MM.1S (cell line): Measurements from ENCODE around the gene OR2L3.

Experiments
- DNase-seq: peaks from one replicate; pipeline ENCODE4 v3.0.0-alpha.2; 2015
- H2AFZ ChIP-seq: fragments of 300-600 bp; sonication (generic); 2 replicates; pipeline ENCODE4 v1.6.0; 2016; ENCODE audit warnings: antibody characterized with exemption, low read length
- H3F3A ChIP-seq: fragments of 300-600 bp; sonication (generic); 2 replicates; pipeline ENCODE4 v1.6.1; 2016; ENCODE audit warnings: mild to moderate bottlenecking, antibody characterized with exemption, low read length, moderate library complexity, mixed read lengths; ENCODE audit not compliant: insufficient read depth
- H3K27ac ChIP-seq: fragments of 300-600 bp; sonication (generic); 2 replicates; pipeline ENCODE4 v1.5.1; 2016; ENCODE audit warnings: mild to moderate bottlenecking, low read length
- H3K27me3 ChIP-seq: fragments of 300-600 bp; sonication (generic); replicated peaks from 2 replicates; pipeline ENCODE4 v1.6.0; 2016; ENCODE audit warnings: low read length; ENCODE audit not compliant: insufficient read depth
- H3K36me3 ChIP-seq: fragments of 300-600 bp; sonication (generic); replicated peaks from 2 replicates; pipeline ENCODE4 v1.6.1; 2016; ENCODE audit warnings: mild to moderate bottlenecking, low read length, mixed read lengths; ENCODE audit not compliant: insufficient read depth
- H3K4me1 ChIP-seq: fragments of 300-600 bp; sonication (generic); 2 replicates; pipeline ENCODE4 v1.6.1; 2016; ENCODE audit warnings: low read length, mixed read lengths
- H3K4me2 ChIP-seq: fragments of 300-600 bp; sonication (generic); 2 replicates; pipeline ENCODE4 v1.6.0; 2016; ENCODE audit warnings: low read depth, low read length
- H3K4me3 ChIP-seq: fragments of 300-600 bp; sonication (generic); 2 replicates; pipeline ENCODE4 v1.5.1; 2016; ENCODE audit warnings: low read length, mixed read lengths
- H3K79me2 ChIP-seq: fragments of 300-600 bp; sonication (generic); 2 replicates; pipeline ENCODE4 v1.6.1; 2016; ENCODE audit warnings: mixed run types, low read length, mixed read lengths
- H3K9ac ChIP-seq: fragments of 300-600 bp; sonication (generic); 2 replicates; pipeline ENCODE4 v1.6.1; 2016; ENCODE audit warnings: low read length, mixed read lengths
- H3K9me2 ChIP-seq: fragments of 300-600 bp; sonication (generic); replicated peaks from 2 replicates; pipeline ENCODE4 v1.6.1; 2016; ENCODE audit warnings: mild to moderate bottlenecking, low read length, mixed read lengths; ENCODE audit not compliant: insufficient read depth
- H3K9me3 ChIP-seq: fragments of 300-600 bp; sonication (generic); replicated peaks from 2 replicates; pipeline ENCODE4 v1.6.1; 2016; ENCODE audit warnings: mild to moderate bottlenecking, low read length, mixed read lengths; ENCODE audit not compliant: insufficient read depth
- H4K20me1 ChIP-seq: fragments of 300-600 bp; sonication (generic); 2 replicates; pipeline ENCODE4 v1.6.1; 2016; ENCODE audit warnings: mild to moderate bottlenecking, low read length, moderate library complexity, mixed read lengths; ENCODE audit not compliant: insufficient read depth
- CTCF ChIP-seq: fragments of 300-600 bp; sonication (generic); IDR thresholded peaks from 2 replicates; pipeline ENCODE4 v1.5.1; 2016; ENCODE audit warnings: antibody characterized with exemption, low read length, mixed read lengths
- EZH2 ChIP-seq: fragments of 300-600 bp; sonication (generic); optimal IDR thresholded peaks from 2 replicates; pipeline ENCODE3; 2017; ENCODE audit warnings: low read depth, mild to moderate bottlenecking, antibody characterized with exemption, low read length, mixed read lengths
- EZH2phosphoT487 ChIP-seq: fragments of 300-600 bp; sonication (generic); IDR thresholded peaks from 2 replicates; pipeline ENCODE4 v1.6.1; 2018; ENCODE audit warnings: antibody characterized with exemption, low read length

The OR2L3 gene

GRCh38 chr1:248015803-248016202 lies 30.8 kb upstream of the OR2L3 start:
- Histone ChIP-seq H3K9me2 (no peaks in the 10 kb centered on the region), H3K9ac (no peak overlapping the region), H3K4me2 (no peak overlapping the region), H3K27me3 (no peaks in the 10 kb centered on the region), H3K36me3 (no peaks in the 10 kb centered on the region), H3F3A (no peaks in the 10 kb centered on the region), H3K27ac (no peak overlapping the region), H3K4me1 (no peaks in the 10 kb centered on the region), H4K20me1 (no peaks in the 10 kb centered on the region), H3K4me3 (no peak overlapping the region), H3K79me2 (no peaks in the 10 kb centered on the region), H3K9me3 (no peaks in the 10 kb centered on the region), H2AFZ (no peak overlapping the region)
- TF ChIP-seq EZH2phosphoT487 (no peak), EZH2 (no peak), CTCF (no peak)
- DNase-seq, result no peak

- H3K27ac ChIP-seq, result no peak within 1 kb of the TSS
- no peaks in the 10 kb centered on the region for H3K36me3 ChIP-seq
- no peaks in the 10 kb centered on the region for H4K20me1 ChIP-seq
- DNase-seq, result no peak
- no peak within 1 kb of the TSS for H2AFZ ChIP-seq
- no peak for TF ChIP-seq EZH2phosphoT487
- TF ChIP-seq CTCF, result no peak
- no peak for TF ChIP-seq EZH2
- H3K79me2 ChIP-seq, result no peaks in the 10 kb centered on the region
- no peak within 1 kb of the TSS for H3K4me2 ChIP-seq
- H3K4me3 ChIP-seq, result no peak within 1 kb of the TSS
- no peaks in the 10 kb centered on the region for H3K4me1 ChIP-seq
- no peaks in the 10 kb centered on the region for H3K9me3 ChIP-seq
- no peak within 1 kb of the TSS for H3K9ac ChIP-seq
- H3K27me3 ChIP-seq, result no peaks in the 10 kb centered on the region
- H3F3A ChIP-seq, result no peaks in the 10 kb centered on the region
- no peaks in the 10 kb centered on the region for H3K9me2 ChIP-seq
Observed at GRCh38 chr1:248029770-248030169, 16.9 kb upstream of the OR2L3 start, which contains the start of gene OR2L2. Gene OR2L2 (plus strand): TSS chr1:248030070. CDS start chr1:248038268, 8,198 bp downstream.

GRCh38 chr1:248045209-248045608 lies 1.4 kb upstream of the OR2L3 start:
- H3K9ac ChIP-seq, result no peak overlapping the region
- peak overlapping the region; percentile 43 for H3K4me3 ChIP-seq
- H2AFZ ChIP-seq, result peak overlapping the region; percentile 17
- H3K4me2 ChIP-seq, result peak overlapping the region; percentile 57
- peaks cover 4% of the 10 kb centered on the region; the same call in 1 of the 2 replicates for H3K4me1 ChIP-seq
- no peaks in the 10 kb centered on the region for H3K36me3 ChIP-seq
- no peaks in the 10 kb centered on the region for H4K20me1 ChIP-seq
- H3K9me3 ChIP-seq, result no peaks in the 10 kb centered on the region
- DNase-seq, result peak; percentile 92
- no peaks in the 10 kb centered on the region for H3K27me3 ChIP-seq
- H3K79me2 ChIP-seq, result no peaks in the 10 kb centered on the region
- H3F3A ChIP-seq, result peaks cover 12% of the 10 kb centered on the region
- H3K27ac ChIP-seq, result peak overlapping the region; percentile 31; the same call in 1 of the 2 replicates
- TF ChIP-seq EZH2 (no peak), EZH2phosphoT487 (no peak), CTCF (no peak)
- no peaks in the 10 kb centered on the region; the same call in 1 of the 2 replicates for H3K9me2 ChIP-seq
